Measurements from ENCODE around the gene BLOC1S5. TPM values are rescaled to one million over a fixed set of nuclear protein-coding genes. Genes with fewer than 3 reads are reported as not detected.

Gene BLOC1S5
- polyA plus RNA-seq, 2 donors: 3.9 to 4.5 TPM

GRCh38 chr6:8070718-8071117 is 6.5 kb upstream of the BLOC1S5 start:
- Histone ChIP-seq H3K27ac (ENCODE audit: low read depth in 2 of 2, low read length in 1 of 2) (no peak overlapping the region), H3K4me3 (ENCODE audit: low read depth in 1 of 2, low read length in 2 of 2) (no peak overlapping the region), H3K4me1 (ENCODE audit: control insufficient read depth in 2 of 2, insufficient read depth in 2 of 2, low read length in 1 of 2) (no peaks in the 10 kb centered on the region), H3K27me3 (ENCODE audit: control insufficient read depth in 1 of 2, insufficient read depth in 2 of 2, low read length in 2 of 2) (no peaks in the 10 kb centered on the region), H3K36me3 (ENCODE audit: control insufficient read depth in 2 of 2, insufficient read depth in 2 of 2, low read length in 1 of 2) (no peaks in the 10 kb centered on the region), H3K9me3 (ENCODE audit: control insufficient read depth in 2 of 2, insufficient read depth in 1 of 2, low read depth in 1 of 2, low read length in 1 of 2) (no peaks in the 10 kb centered on the region)
- 91% methylated on average over 8 of the region's 8 CpGs for WGBS, 2 donors

GRCh38 chr6:8069631-8070284 is 5.6 kb upstream of the BLOC1S5 start:
- no peak overlapping the region for H3K4me3 ChIP-seq (ENCODE audit: low read depth in 1 of 2, low read length in 2 of 2)
- H3K27me3 ChIP-seq (ENCODE audit: control insufficient read depth in 1 of 2, insufficient read depth in 2 of 2, low read length in 2 of 2): no peaks in the 10 kb centered on the region
- H3K9me3 ChIP-seq (ENCODE audit: control insufficient read depth in 2 of 2, insufficient read depth in 1 of 2, low read depth in 1 of 2, low read length in 1 of 2): no peaks in the 10 kb centered on the region
- no peaks in the 10 kb centered on the region for H3K36me3 ChIP-seq (ENCODE audit: control insufficient read depth in 2 of 2, insufficient read depth in 2 of 2, low read length in 1 of 2)
- 81 to 82% methylated on average over 3 of the region's 3 CpGs for WGBS, 2 donors
- H3K4me1 ChIP-seq (ENCODE audit: control insufficient read depth in 2 of 2, insufficient read depth in 2 of 2, low read length in 1 of 2): no peaks in the 10 kb centered on the region
- no peak overlapping the region for H3K27ac ChIP-seq (ENCODE audit: low read depth in 2 of 2, low read length in 1 of 2)

GRCh38 chr6:8069151-8069550 is 5.0 kb upstream of the BLOC1S5 start:
- Histone ChIP-seq H3K4me1 (ENCODE audit: control insufficient read depth in 2 of 2, insufficient read depth in 2 of 2, low read length in 1 of 2) (no peaks in the 10 kb centered on the region), H3K9me3 (ENCODE audit: control insufficient read depth in 2 of 2, insufficient read depth in 1 of 2, low read depth in 1 of 2, low read length in 1 of 2) (no peaks in the 10 kb centered on the region), H3K27ac (ENCODE audit: low read depth in 2 of 2, low read length in 1 of 2) (no peak overlapping the region), H3K36me3 (ENCODE audit: control insufficient read depth in 2 of 2, insufficient read depth in 2 of 2, low read length in 1 of 2) (no peaks in the 10 kb centered on the region), H3K4me3 (ENCODE audit: low read depth in 1 of 2, low read length in 2 of 2) (no peak overlapping the region), H3K27me3 (ENCODE audit: control insufficient read depth in 1 of 2, insufficient read depth in 2 of 2, low read length in 2 of 2) (no peaks in the 10 kb centered on the region)
- 69 to 80% methylated on average over 4 of the region's 4 CpGs for WGBS, 2 donors

- no peaks in the 10 kb centered on the region for H3K4me1 ChIP-seq (ENCODE audit: control insufficient read depth in 2 of 2, insufficient read depth in 2 of 2, low read length in 1 of 2)
- no peak overlapping the region for H3K27ac ChIP-seq (ENCODE audit: low read depth in 2 of 2, low read length in 1 of 2)
- H3K4me3 ChIP-seq (ENCODE audit: low read depth in 1 of 2, low read length in 2 of 2): no peak overlapping the region
- no peaks in the 10 kb centered on the region for H3K36me3 ChIP-seq (ENCODE audit: control insufficient read depth in 2 of 2, insufficient read depth in 2 of 2, low read length in 1 of 2)
- no peaks in the 10 kb centered on the region for H3K27me3 ChIP-seq (ENCODE audit: control insufficient read depth in 1 of 2, insufficient read depth in 2 of 2, low read length in 2 of 2)
- H3K9me3 ChIP-seq (ENCODE audit: control insufficient read depth in 2 of 2, insufficient read depth in 1 of 2, low read depth in 1 of 2, low read length in 1 of 2): no peaks in the 10 kb centered on the region
- WGBS, 2 donors: 92 to 94% methylated on average over 4 of the region's 4 CpGs
Measured at GRCh38 chr6:8066108-8066507, 1.9 kb upstream of the BLOC1S5 start.

GRCh38 chr6:8065519-8065911 is 1.3 kb upstream of the BLOC1S5 start:
- 83 to 85% methylated on average over 4 of the region's 4 CpGs for WGBS, 2 donors
- H3K36me3 ChIP-seq (ENCODE audit: control insufficient read depth in 2 of 2, insufficient read depth in 2 of 2, low read length in 1 of 2): no peaks in the 10 kb centered on the region

GRCh38 chr6:8064638-8065518 is 689 bp upstream of the BLOC1S5 start:
- H3K27ac ChIP-seq (ENCODE audit: low read depth in 2 of 2, low read length in 1 of 2): peak overlapping the region; percentile 38 to 81
- WGBS, 2 donors: 80% methylated on average over 7 of the region's 7 CpGs
- H3K4me3 ChIP-seq (ENCODE audit: low read depth in 1 of 2, low read length in 2 of 2): peak overlapping the region in 1 of 2 donors; percentile 89
- no peaks in the 10 kb centered on the region for H3K9me3 ChIP-seq (ENCODE audit: control insufficient read depth in 2 of 2, insufficient read depth in 1 of 2, low read depth in 1 of 2, low read length in 1 of 2)
- H3K4me1 ChIP-seq (ENCODE audit: control insufficient read depth in 2 of 2, insufficient read depth in 2 of 2, low read length in 1 of 2): no peaks in the 10 kb centered on the region
- H3K36me3 ChIP-seq (ENCODE audit: control insufficient read depth in 2 of 2, insufficient read depth in 2 of 2, low read length in 1 of 2): no peaks in the 10 kb centered on the region
- no peaks in the 10 kb centered on the region for H3K27me3 ChIP-seq (ENCODE audit: control insufficient read depth in 1 of 2, insufficient read depth in 2 of 2, low read length in 2 of 2)

More at GRCh38 chr6:8065519-8065911, 1.3 kb upstream of the BLOC1S5 start:
- H3K4me1 ChIP-seq (ENCODE audit: control insufficient read depth in 2 of 2, insufficient read depth in 2 of 2, low read length in 1 of 2): no peaks in the 10 kb centered on the region
- no peaks in the 10 kb centered on the region for H3K27me3 ChIP-seq (ENCODE audit: control insufficient read depth in 1 of 2, insufficient read depth in 2 of 2, low read length in 2 of 2)
- no peak overlapping the region for H3K27ac ChIP-seq (ENCODE audit: low read depth in 2 of 2, low read length in 1 of 2)
- no peak overlapping the region for H3K4me3 ChIP-seq (ENCODE audit: low read depth in 1 of 2, low read length in 2 of 2)
- no peaks in the 10 kb centered on the region for H3K9me3 ChIP-seq (ENCODE audit: control insufficient read depth in 2 of 2, insufficient read depth in 1 of 2, low read depth in 1 of 2, low read length in 1 of 2)

- no peaks in the 10 kb centered on the region for H3K27me3 ChIP-seq (ENCODE audit: control insufficient read depth in 1 of 2, insufficient read depth in 2 of 2, low read length in 2 of 2)
- WGBS, 2 donors: 84 to 85% methylated on average over 4 of the region's 4 CpGs
- no peaks in the 10 kb centered on the region for H3K36me3 ChIP-seq (ENCODE audit: control insufficient read depth in 2 of 2, insufficient read depth in 2 of 2, low read length in 1 of 2)
- no peaks in the 10 kb centered on the region for H3K4me1 ChIP-seq (ENCODE audit: control insufficient read depth in 2 of 2, insufficient read depth in 2 of 2, low read length in 1 of 2)
- H3K4me3 ChIP-seq (ENCODE audit: low read depth in 1 of 2, low read length in 2 of 2): no peak overlapping the region
- no peak overlapping the region for H3K27ac ChIP-seq (ENCODE audit: low read depth in 2 of 2, low read length in 1 of 2)
- no peaks in the 10 kb centered on the region for H3K9me3 ChIP-seq (ENCODE audit: control insufficient read depth in 2 of 2, insufficient read depth in 1 of 2, low read depth in 1 of 2, low read length in 1 of 2)
Measured at GRCh38 chr6:8061736-8062135, 2.5 kb downstream of the BLOC1S5 start.

- no peak overlapping the region for H3K4me3 ChIP-seq (ENCODE audit: low read depth in 1 of 2, low read length in 2 of 2)
- H3K4me1 ChIP-seq (ENCODE audit: control insufficient read depth in 2 of 2, insufficient read depth in 2 of 2, low read length in 1 of 2): no peaks in the 10 kb centered on the region
- no peaks in the 10 kb centered on the region for H3K36me3 ChIP-seq (ENCODE audit: control insufficient read depth in 2 of 2, insufficient read depth in 2 of 2, low read length in 1 of 2)
- no peaks in the 10 kb centered on the region for H3K9me3 ChIP-seq (ENCODE audit: control insufficient read depth in 2 of 2, insufficient read depth in 1 of 2, low read depth in 1 of 2, low read length in 1 of 2)
- no peak overlapping the region for H3K27ac ChIP-seq (ENCODE audit: low read depth in 2 of 2, low read length in 1 of 2)
- WGBS, 2 donors: 85 to 95% methylated on average over 3 of the region's 3 CpGs
- no peaks in the 10 kb centered on the region for H3K27me3 ChIP-seq (ENCODE audit: control insufficient read depth in 1 of 2, insufficient read depth in 2 of 2, low read length in 2 of 2)
Measured at GRCh38 chr6:8060346-8060745, 3.8 kb downstream of the BLOC1S5 start.

- Histone ChIP-seq H3K4me1 (ENCODE audit: control insufficient read depth in 2 of 2, insufficient read depth in 2 of 2, low read length in 1 of 2) (no peaks in the 10 kb centered on the region), H3K27me3 (ENCODE audit: control insufficient read depth in 1 of 2, insufficient read depth in 2 of 2, low read length in 2 of 2) (no peaks in the 10 kb centered on the region), H3K4me3 (ENCODE audit: low read depth in 1 of 2, low read length in 2 of 2) (no peak overlapping the region), H3K9me3 (ENCODE audit: control insufficient read depth in 2 of 2, insufficient read depth in 1 of 2, low read depth in 1 of 2, low read length in 1 of 2) (no peaks in the 10 kb centered on the region), H3K27ac (ENCODE audit: low read depth in 2 of 2, low read length in 1 of 2) (no peak overlapping the region), H3K36me3 (ENCODE audit: control insufficient read depth in 2 of 2, insufficient read depth in 2 of 2, low read length in 1 of 2) (peaks cover 0 to 2% of the 10 kb centered on the region in 2 donors)
Measured at GRCh38 chr6:8059129-8059528, 5.1 kb downstream of the BLOC1S5 start.

All from esophagus (tissue), 2 donors.